ENCODE measurements around the gene MYO16.
"Not testable (repeated sequence)": the region's sequence is repeated elsewhere in the genome, so short reads cannot be mapped to it uniquely, and the experiment has no call there.

Gene MYO16

GRCh38 chr13:109072505-109072904 lies 443.1 kb downstream of the MYO16 start:
- no peak for DNase-seq (ENCODE audit: low spot score)

GRCh38 chr13:109074436-109074835 lies 445.0 kb downstream of the MYO16 start:
- no peak for DNase-seq (ENCODE audit: low spot score)

GRCh38 chr13:109074853-109075252 lies 445.4 kb downstream of the MYO16 start:
- DNase-seq (ENCODE audit: low spot score): no peak

GRCh38 chr13:109087916-109088623 lies 458.7 kb downstream of the MYO16 start:
- DNase-seq (ENCODE audit: low spot score): no peak

- DNase-seq (ENCODE audit: low spot score): no peak
Measured at GRCh38 chr13:109088624-109088917, 459.2 kb downstream of the MYO16 start.

- DNase-seq (ENCODE audit: low spot score): no peak
Measured at GRCh38 chr13:109090796-109091195, 461.4 kb downstream of the MYO16 start.

- no peak for DNase-seq (ENCODE audit: low spot score)
Measured at GRCh38 chr13:109091249-109091648, 461.8 kb downstream of the MYO16 start.

- DNase-seq (ENCODE audit: low spot score): not testable (repeated sequence)
Measured at GRCh38 chr13:109092186-109092585, 462.8 kb downstream of the MYO16 start.

- DNase-seq (ENCODE audit: low spot score): no peak
Measured at GRCh38 chr13:109093998-109094397, 464.6 kb downstream of the MYO16 start.

GRCh38 chr13:109095126-109095525 lies 465.7 kb downstream of the MYO16 start:
- no peak for DNase-seq (ENCODE audit: low spot score)

- no peak for DNase-seq (ENCODE audit: low spot score)
Measured at GRCh38 chr13:109096101-109096500, 466.7 kb downstream of the MYO16 start.

- DNase-seq (ENCODE audit: low spot score): no peak
Measured at GRCh38 chr13:109100705-109101304, 471.4 kb downstream of the MYO16 start.

- no peak for DNase-seq (ENCODE audit: low spot score)
Measured at GRCh38 chr13:109101550-109102144, 472.2 kb downstream of the MYO16 start.

- no peak for DNase-seq (ENCODE audit: low spot score)
Measured at GRCh38 chr13:109105899-109106298, 476.5 kb downstream of the MYO16 start.

- DNase-seq (ENCODE audit: low spot score): no peak
Measured at GRCh38 chr13:109110159-109110558, 480.7 kb downstream of the MYO16 start.

- no peak for DNase-seq (ENCODE audit: low spot score)
Measured at GRCh38 chr13:109111141-109111540, 481.7 kb downstream of the MYO16 start.

GRCh38 chr13:109113427-109113826 lies 484.0 kb downstream of the MYO16 start:
- no peak for DNase-seq (ENCODE audit: low spot score)

- DNase-seq (ENCODE audit: low spot score): no peak
Measured at GRCh38 chr13:109114162-109114561, 484.8 kb downstream of the MYO16 start.

GRCh38 chr13:109114991-109115390 lies 485.6 kb downstream of the MYO16 start:
- DNase-seq (ENCODE audit: low spot score): no peak

- no peak for DNase-seq (ENCODE audit: low spot score)
Measured at GRCh38 chr13:109118521-109118920, 489.1 kb downstream of the MYO16 start.

GRCh38 chr13:109119896-109120295 lies 490.5 kb downstream of the MYO16 start:
- DNase-seq (ENCODE audit: low spot score): no peak

- DNase-seq (ENCODE audit: low spot score): no peak
Measured at GRCh38 chr13:109121826-109122225, 492.4 kb downstream of the MYO16 start.

GRCh38 chr13:109123971-109124370 lies 494.6 kb downstream of the MYO16 start:
- no peak for DNase-seq (ENCODE audit: low spot score)

GRCh38 chr13:109126178-109126577 lies 496.8 kb downstream of the MYO16 start:
- DNase-seq (ENCODE audit: low spot score): no peak
